ENCODE measurements around the gene KIAA1671. TPM values are rescaled to one million over a fixed set of nuclear protein-coding genes. Genes with fewer than 3 reads are reported as not detected.

The KIAA1671 gene
- polyA plus RNA-seq, 1 donor (not counting 4 experiments of a cell fraction or from before 2014, with no cell fraction given): 17.4 TPM

- Histone ChIP-seq H3K4me1 (ENCODE audit: control insufficient read depth, extremely low read depth, insufficient read depth, low read length) (peaks cover 3% of the 10 kb centered on the region), H4K20me1 (ENCODE audit: control insufficient read depth, extremely low read depth, insufficient read depth, low read length) (peaks cover 6% of the 10 kb centered on the region)
- no peak for DNase-seq (ENCODE audit: low read depth, low spot score)
Observed at GRCh38 chr22:25147642-25147928, 195.1 kb downstream of the KIAA1671 start.

GRCh38 chr22:25148149-25148691 lies 195.7 kb downstream of the KIAA1671 start:
- no peak overlapping the region for H3K9ac ChIP-seq (ENCODE audit: control insufficient read depth, extremely low read depth, insufficient read depth, low read length)
- no peak for DNase-seq (ENCODE audit: low read depth, low spot score)
- no peaks in the 10 kb centered on the region for H3K9me1 ChIP-seq (ENCODE audit: control insufficient read depth, extremely low read depth, insufficient read depth, low read length)
- no peak for TF ChIP-seq EZH2 (IDR thresholded peaks at IDR 0.05; ENCODE audit: low read length)
- TF ChIP-seq CTCF (optimal IDR thresholded peaks at IDR 0.05 in 1 of 3, IDR thresholded peaks at IDR 0.05 in 1 of 3, conservative IDR thresholded peaks at IDR 0.05 in 1 of 3; ENCODE audit: extremely low read depth in 1 of 3, insufficient read depth in 2 of 3, low read length in 3 of 3): no peak
- H3K4me1 ChIP-seq (ENCODE audit: control insufficient read depth, extremely low read depth, insufficient read depth, low read length): peaks cover 3% of the 10 kb centered on the region
- no peak overlapping the region for H2AFZ ChIP-seq (ENCODE audit: control insufficient read depth, low read length)
- peak; percentile 79 for FAIRE-seq
- dilution Hi-C loops (cut with MboI; ENCODE audit: extremely low pct_ligation_motif_present, low sequenced_read_pairs): no loop called here
- no peaks in the 10 kb centered on the region for H3K79me2 ChIP-seq (ENCODE audit: control insufficient read depth, insufficient read depth, low read length)
- no peak overlapping the region for H3K4me2 ChIP-seq (ENCODE audit: control insufficient read depth, extremely low read depth, insufficient read depth, low read depth, low read length)
- H3K36me3 ChIP-seq (ENCODE audit: control insufficient read depth in 2 of 2, extremely low read depth in 1 of 2, insufficient read depth in 2 of 2, low read length in 2 of 2): no peaks in the 10 kb centered on the region
- no peak overlapping the region for H3K4me3 ChIP-seq (ENCODE audit: control insufficient read depth in 2 of 3, extremely low read depth in 1 of 3, insufficient read depth in 2 of 3, low read depth in 1 of 3, low read length in 3 of 3)
- H3K9me3 ChIP-seq (ENCODE audit: control insufficient read depth, low read depth, low read length): no peaks in the 10 kb centered on the region
- no peak overlapping the region for H3K27ac ChIP-seq (ENCODE audit: control insufficient read depth, insufficient read depth, low read length)
- no peaks in the 10 kb centered on the region for H3K27me3 ChIP-seq (ENCODE audit: control insufficient read depth, extremely low read depth, insufficient read depth, low read length)
- peaks cover 6% of the 10 kb centered on the region for H4K20me1 ChIP-seq (ENCODE audit: control insufficient read depth, extremely low read depth, insufficient read depth, low read length)

More at GRCh38 chr22:25147642-25147928, 195.1 kb downstream of the KIAA1671 start:
- Histone ChIP-seq H3K4me3 (ENCODE audit: control insufficient read depth in 2 of 3, extremely low read depth in 1 of 3, insufficient read depth in 2 of 3, low read depth in 1 of 3, low read length in 3 of 3) (no peak overlapping the region), H3K79me2 (ENCODE audit: control insufficient read depth, insufficient read depth, low read length) (no peaks in the 10 kb centered on the region), H3K4me2 (ENCODE audit: control insufficient read depth, extremely low read depth, insufficient read depth, low read depth, low read length) (no peak overlapping the region), H3K9ac (ENCODE audit: control insufficient read depth, extremely low read depth, insufficient read depth, low read length) (no peak overlapping the region), H3K27ac (ENCODE audit: control insufficient read depth, insufficient read depth, low read length) (no peak overlapping the region), H2AFZ (ENCODE audit: control insufficient read depth, low read length) (no peak overlapping the region), H3K9me1 (ENCODE audit: control insufficient read depth, extremely low read depth, insufficient read depth, low read length) (no peaks in the 10 kb centered on the region), H3K27me3 (ENCODE audit: control insufficient read depth, extremely low read depth, insufficient read depth, low read length) (no peaks in the 10 kb centered on the region), H3K36me3 (ENCODE audit: control insufficient read depth in 2 of 2, extremely low read depth in 1 of 2, insufficient read depth in 2 of 2, low read length in 2 of 2) (no peaks in the 10 kb centered on the region), H3K9me3 (ENCODE audit: control insufficient read depth, low read depth, low read length) (no peaks in the 10 kb centered on the region)
- dilution Hi-C loops (cut with MboI; ENCODE audit: extremely low pct_ligation_motif_present, low sequenced_read_pairs): no loop called here
- TF ChIP-seq EZH2 (IDR thresholded peaks at IDR 0.05; ENCODE audit: low read length) (no peak), CTCF (optimal IDR thresholded peaks at IDR 0.05 in 1 of 3, IDR thresholded peaks at IDR 0.05 in 1 of 3, conservative IDR thresholded peaks at IDR 0.05 in 1 of 3; ENCODE audit: extremely low read depth in 1 of 3, insufficient read depth in 2 of 3, low read length in 3 of 3) (no peak)
- no peak for FAIRE-seq

Measured in keratinocyte (primary cell).